ENCODE measurements around the gene RNF121.

DNA sequence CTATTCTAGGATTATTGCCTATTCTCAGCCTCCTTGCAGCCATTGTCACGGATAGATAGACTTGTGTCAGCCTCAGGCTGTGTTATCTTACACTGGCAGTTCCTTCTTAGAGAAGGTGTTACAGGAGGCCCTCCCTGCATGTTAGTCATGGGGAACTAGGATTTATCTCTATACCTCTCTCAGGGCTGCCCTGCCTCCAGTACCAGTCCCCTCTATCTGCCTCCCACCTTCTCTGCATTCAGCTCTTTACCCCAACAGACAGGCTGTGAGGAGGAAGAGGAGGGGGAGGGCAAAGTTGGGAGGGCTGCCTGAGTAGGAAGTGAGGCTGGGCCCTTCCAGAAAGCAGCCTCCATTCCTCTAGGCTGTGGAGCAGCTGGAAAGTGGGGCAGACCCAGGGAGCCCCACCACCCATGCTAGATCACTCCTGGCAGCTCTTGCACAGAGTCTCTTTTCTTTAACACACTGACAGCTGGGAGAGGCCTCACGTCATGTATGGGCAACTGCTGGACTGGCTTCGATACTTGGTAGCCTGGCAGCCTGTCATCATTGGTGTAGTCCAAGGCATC, 67.0 kb downstream of the RNF121 start:
- TF ChIP-seq, protein P1, sequence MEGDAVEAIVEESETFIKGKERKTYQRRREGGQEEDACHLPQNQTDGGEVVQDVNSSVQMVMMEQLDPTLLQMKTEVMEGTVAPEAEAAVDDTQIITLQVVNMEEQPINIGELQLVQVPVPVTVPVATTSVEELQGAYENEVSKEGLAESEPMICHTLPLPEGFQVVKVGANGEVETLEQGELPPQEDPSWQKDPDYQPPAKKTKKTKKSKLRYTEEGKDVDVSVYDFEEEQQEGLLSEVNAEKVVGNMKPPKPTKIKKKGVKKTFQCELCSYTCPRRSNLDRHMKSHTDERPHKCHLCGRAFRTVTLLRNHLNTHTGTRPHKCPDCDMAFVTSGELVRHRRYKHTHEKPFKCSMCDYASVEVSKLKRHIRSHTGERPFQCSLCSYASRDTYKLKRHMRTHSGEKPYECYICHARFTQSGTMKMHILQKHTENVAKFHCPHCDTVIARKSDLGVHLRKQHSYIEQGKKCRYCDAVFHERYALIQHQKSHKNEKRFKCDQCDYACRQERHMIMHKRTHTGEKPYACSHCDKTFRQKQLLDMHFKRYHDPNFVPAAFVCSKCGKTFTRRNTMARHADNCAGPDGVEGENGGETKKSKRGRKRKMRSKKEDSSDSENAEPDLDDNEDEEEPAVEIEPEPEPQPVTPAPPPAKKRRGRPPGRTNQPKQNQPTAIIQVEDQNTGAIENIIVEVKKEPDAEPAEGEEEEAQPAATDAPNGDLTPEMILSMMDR (IDR thresholded peaks at IDR 0.05; ENCODE audit: low read depth, low read length, missing input control) = no peak
- TF ChIP-seq, protein P2, sequence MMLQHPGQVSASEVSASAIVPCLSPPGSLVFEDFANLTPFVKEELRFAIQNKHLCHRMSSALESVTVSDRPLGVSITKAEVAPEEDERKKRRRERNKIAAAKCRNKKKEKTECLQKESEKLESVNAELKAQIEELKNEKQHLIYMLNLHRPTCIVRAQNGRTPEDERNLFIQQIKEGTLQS (IDR thresholded peaks at IDR 0.05) = no peak
- no peak for TF ChIP-seq SP1 (IDR thresholded peaks at IDR 0.05)
- no peak for TF ChIP-seq EGR1 (IDR thresholded peaks at IDR 0.05; ENCODE audit: low read depth in 2 of 2)
- TF ChIP-seq, protein P3, sequence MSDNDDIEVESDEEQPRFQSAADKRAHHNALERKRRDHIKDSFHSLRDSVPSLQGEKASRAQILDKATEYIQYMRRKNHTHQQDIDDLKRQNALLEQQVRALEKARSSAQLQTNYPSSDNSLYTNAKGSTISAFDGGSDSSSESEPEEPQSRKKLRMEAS (IDR thresholded peaks at IDR 0.05) = no peak
- TF ChIP-seq RXRA (IDR thresholded peaks at IDR 0.05) = no peak
- no peak for TF ChIP-seq RAD21 (IDR thresholded peaks at IDR 0.05)
- TF ChIP-seq GABPA (IDR thresholded peaks at IDR 0.05 in 1 of 2, conservative IDR thresholded peaks at IDR 0.05 in 1 of 2) = no peak
- TF ChIP-seq JUND (IDR thresholded peaks at IDR 0.05) = no peak
- TF ChIP-seq, protein P4, sequence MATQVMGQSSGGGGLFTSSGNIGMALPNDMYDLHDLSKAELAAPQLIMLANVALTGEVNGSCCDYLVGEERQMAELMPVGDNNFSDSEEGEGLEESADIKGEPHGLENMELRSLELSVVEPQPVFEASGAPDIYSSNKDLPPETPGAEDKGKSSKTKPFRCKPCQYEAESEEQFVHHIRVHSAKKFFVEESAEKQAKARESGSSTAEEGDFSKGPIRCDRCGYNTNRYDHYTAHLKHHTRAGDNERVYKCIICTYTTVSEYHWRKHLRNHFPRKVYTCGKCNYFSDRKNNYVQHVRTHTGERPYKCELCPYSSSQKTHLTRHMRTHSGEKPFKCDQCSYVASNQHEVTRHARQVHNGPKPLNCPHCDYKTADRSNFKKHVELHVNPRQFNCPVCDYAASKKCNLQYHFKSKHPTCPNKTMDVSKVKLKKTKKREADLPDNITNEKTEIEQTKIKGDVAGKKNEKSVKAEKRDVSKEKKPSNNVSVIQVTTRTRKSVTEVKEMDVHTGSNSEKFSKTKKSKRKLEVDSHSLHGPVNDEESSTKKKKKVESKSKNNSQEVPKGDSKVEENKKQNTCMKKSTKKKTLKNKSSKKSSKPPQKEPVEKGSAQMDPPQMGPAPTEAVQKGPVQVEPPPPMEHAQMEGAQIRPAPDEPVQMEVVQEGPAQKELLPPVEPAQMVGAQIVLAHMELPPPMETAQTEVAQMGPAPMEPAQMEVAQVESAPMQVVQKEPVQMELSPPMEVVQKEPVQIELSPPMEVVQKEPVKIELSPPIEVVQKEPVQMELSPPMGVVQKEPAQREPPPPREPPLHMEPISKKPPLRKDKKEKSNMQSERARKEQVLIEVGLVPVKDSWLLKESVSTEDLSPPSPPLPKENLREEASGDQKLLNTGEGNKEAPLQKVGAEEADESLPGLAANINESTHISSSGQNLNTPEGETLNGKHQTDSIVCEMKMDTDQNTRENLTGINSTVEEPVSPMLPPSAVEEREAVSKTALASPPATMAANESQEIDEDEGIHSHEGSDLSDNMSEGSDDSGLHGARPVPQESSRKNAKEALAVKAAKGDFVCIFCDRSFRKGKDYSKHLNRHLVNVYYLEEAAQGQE (IDR thresholded peaks at IDR 0.05) = no peak
